C4-2B (cell line): Measurements from ENCODE around the gene B3GAT2.

Experiments used
- CTCF ChIP-seq: fragments of 450-650 bp; conservative IDR thresholded peaks from 2 replicates; pipeline ENCODE4 v1.5.1; 2017; ENCODE audit warnings: mild to moderate bottlenecking
- ZFX ChIP-seq: fragments of 450-650 bp; IDR thresholded peaks from 2 replicates; pipeline ENCODE4 v1.6.1; 2017

- TF ChIP-seq CTCF (no peak), ZFX (no peak)
These were observed 122.3 kb downstream of the B3GAT2 start for GRCh38 chr6:70834520-70834919.
